HepG2 (cell line): ENCODE results near the gene EIF4A3. TPM values are rescaled to one million over a fixed set of nuclear protein-coding genes. Genes with fewer than 3 reads are reported as not detected.

ENCODE experiments used
- CBX5 ChIP-seq: sonication (generic); formaldehyde crosslinking; IDR thresholded peaks from 2 replicates; pipeline ENCODE4 v1.4.0; 2020; ENCODE audit warnings: missing genetic modification reagents, borderline replicate concordance
- ERF ChIP-seq: IDR thresholded peaks from 2 replicates; pipeline ENCODE4 v1.6.1; 2018; ENCODE audit warnings: missing biosample characterization, missing genetic modification reagents
- HCFC1 ChIP-seq: fragments of 150-350 bp; IDR thresholded peaks from 2 replicates; pipeline ENCODE4 v1.6.1; 2014; ENCODE audit warnings: low read depth, low read length
- JDP2 ChIP-seq: sonication (generic); formaldehyde crosslinking; IDR thresholded peaks from 2 replicates; pipeline ENCODE4 v1.8.1; 2022; ENCODE audit warnings: missing genetic modification reagents, borderline replicate concordance
- JUNB ChIP-seq: sonication (generic); formaldehyde crosslinking; IDR thresholded peaks from 2 replicates; pipeline ENCODE4 v1.8.0; 2022; ENCODE audit warnings: missing genetic modification reagents, mild to moderate bottlenecking, borderline replicate concordance
- TBP ChIP-seq: sonication (generic); formaldehyde crosslinking; IDR thresholded peaks from 2 replicates; pipeline ENCODE4 v1.5.0; 2020; ENCODE audit warnings: missing genetic modification reagents
- U2AF1 ChIP-seq: fragments of 200-400 bp; formaldehyde crosslinking; optimal IDR thresholded peaks from 2 replicates; pipeline ENCODE3; 2017; ENCODE audit warnings: mild to moderate bottlenecking, low read depth, low read length
- ZNF136 ChIP-seq: sonication (generic); formaldehyde crosslinking; IDR thresholded peaks from 2 replicates; pipeline ENCODE4 v1.8.1; 2022; ENCODE audit warnings: low read depth, mild to moderate bottlenecking, moderate library complexity, missing genetic modification reagents
- ZSCAN21 ChIP-seq: sonication (generic); formaldehyde crosslinking; IDR thresholded peaks from 2 replicates; pipeline ENCODE4 v1.8.0; 2022; ENCODE audit warnings: mild to moderate bottlenecking, missing genetic modification reagents, moderate library complexity, borderline replicate concordance
- polyA plus RNA-seq, 8 experiments: library from polyadenylated mRNA; depleted of rRNA in 3 of 8; stranded (reverse) in 7 of 8; unstranded in 1 of 8; fragments of >200 nt; fragmentation: Illumina TruSeq in 4 of 8; extraction: Trizol in 4 of 8; gene quantifications; 2 replicates each; pipeline versions ENCODE4 v1.2.1 to v1.2.3, GENCODE V29; 2011 to 2016; ENCODE audit warnings: low read depth in 4 of 8, missing spikeins in 1 of 8, mixed read lengths in 1 of 8; ENCODE audit not compliant: insufficient read depth in 1 of 8
- total RNA-seq, 5 experiments: library from RNA; depleted of rRNA; stranded (reverse); fragments of >200 nt; fragmentation: Illumina TruSeq; extraction: Trizol; gene quantifications; 2 replicates each; pipeline ENCODE4 v1.2.3, GENCODE V29; 2016; ENCODE audit warnings: low read depth in 1 of 5
- TF ChIP-seq, protein P1 (sequence below): sonication (generic); formaldehyde crosslinking; conservative IDR thresholded peaks from 2 replicates; pipeline ENCODE4 v1.8.0; 2022; ENCODE audit warnings: mild to moderate bottlenecking, moderate library complexity, missing genetic modification reagents
- TF ChIP-seq, protein P2 (sequence below): sonication (generic); formaldehyde crosslinking; IDR thresholded peaks from 2 replicates; pipeline ENCODE4 v1.4.0; 2020; ENCODE audit warnings: mild to moderate bottlenecking, low read depth, missing genetic modification reagents
- TF ChIP-seq, protein P3 (sequence below): sonication (generic); formaldehyde crosslinking; IDR thresholded peaks from 2 replicates; pipeline ENCODE4 v1.4.0; 2020; ENCODE audit warnings: mild to moderate bottlenecking, missing genetic modification reagents
- TF ChIP-seq, protein P4 (sequence below): sonication (generic); formaldehyde crosslinking; IDR thresholded peaks from 2 replicates; pipeline ENCODE4 v1.4.0; 2020; ENCODE audit warnings: mild to moderate bottlenecking, low read depth, missing genetic modification reagents
- TF ChIP-seq, protein P5 (sequence below): sonication (generic); formaldehyde crosslinking; IDR thresholded peaks from 2 replicates; pipeline ENCODE4 v1.4.0; 2020; ENCODE audit warnings: missing genetic modification reagents

The EIF4A3 gene
- total and polyA plus RNA-seq, 2 of the 13 experiments (the other 11 are each of a cell fraction or from before 2014, with no cell fraction given): 145 to 187 TPM

DNA sequence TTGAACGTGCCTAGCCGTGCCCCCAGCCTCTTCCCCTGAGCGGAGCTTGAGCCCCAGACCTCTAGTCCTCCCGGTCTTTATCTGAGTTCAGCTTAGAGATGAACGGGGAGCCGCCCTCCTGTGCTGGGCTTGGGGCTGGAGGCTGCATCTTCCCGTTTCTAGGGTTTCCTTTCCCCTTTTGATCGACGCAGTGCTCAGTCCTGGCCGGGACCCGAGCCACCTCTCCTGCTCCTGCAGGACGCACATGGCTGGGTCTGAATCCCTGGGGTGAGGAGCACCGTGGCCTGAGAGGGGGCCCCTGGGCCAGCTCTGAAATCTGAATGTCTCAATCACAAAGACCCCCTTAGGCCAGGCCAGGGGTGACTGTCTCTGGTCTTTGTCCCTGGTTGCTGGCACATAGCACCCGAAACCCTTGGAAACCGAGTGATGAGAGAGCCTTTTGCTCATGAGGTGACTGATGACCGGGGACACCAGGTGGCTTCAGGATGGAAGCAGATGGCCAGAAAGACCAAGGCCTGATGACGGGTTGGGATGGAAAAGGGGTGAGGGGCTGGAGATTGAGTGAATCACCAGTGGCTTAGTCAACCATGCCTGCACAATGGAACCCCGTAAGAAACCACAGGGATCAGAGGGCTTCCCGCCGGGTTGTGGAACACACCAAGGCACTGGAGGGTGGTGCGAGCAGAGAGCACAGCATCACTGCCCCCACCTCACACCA lies 44.8 kb downstream of the EIF4A3 start (continued):
- TF ChIP-seq, protein P1, sequence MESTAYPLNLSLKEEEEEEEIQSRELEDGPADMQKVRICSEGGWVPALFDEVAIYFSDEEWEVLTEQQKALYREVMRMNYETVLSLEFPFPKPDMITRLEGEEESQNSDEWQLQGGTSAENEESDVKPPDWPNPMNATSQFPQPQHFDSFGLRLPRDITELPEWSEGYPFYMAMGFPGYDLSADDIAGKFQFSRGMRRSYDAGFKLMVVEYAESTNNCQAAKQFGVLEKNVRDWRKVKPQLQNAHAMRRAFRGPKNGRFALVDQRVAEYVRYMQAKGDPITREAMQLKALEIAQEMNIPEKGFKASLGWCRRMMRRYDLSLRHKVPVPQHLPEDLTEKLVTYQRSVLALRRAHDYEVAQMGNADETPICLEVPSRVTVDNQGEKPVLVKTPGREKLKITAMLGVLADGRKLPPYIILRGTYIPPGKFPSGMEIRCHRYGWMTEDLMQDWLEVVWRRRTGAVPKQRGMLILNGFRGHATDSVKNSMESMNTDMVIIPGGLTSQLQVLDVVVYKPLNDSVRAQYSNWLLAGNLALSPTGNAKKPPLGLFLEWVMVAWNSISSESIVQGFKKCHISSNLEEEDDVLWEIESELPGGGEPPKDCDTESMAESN (CRISPR knock-in tag): no peak
- TF ChIP-seq, protein P2, sequence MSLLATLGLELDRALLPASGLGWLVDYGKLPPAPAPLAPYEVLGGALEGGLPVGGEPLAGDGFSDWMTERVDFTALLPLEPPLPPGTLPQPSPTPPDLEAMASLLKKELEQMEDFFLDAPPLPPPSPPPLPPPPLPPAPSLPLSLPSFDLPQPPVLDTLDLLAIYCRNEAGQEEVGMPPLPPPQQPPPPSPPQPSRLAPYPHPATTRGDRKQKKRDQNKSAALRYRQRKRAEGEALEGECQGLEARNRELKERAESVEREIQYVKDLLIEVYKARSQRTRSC: no peak
- TF ChIP-seq, protein P3, sequence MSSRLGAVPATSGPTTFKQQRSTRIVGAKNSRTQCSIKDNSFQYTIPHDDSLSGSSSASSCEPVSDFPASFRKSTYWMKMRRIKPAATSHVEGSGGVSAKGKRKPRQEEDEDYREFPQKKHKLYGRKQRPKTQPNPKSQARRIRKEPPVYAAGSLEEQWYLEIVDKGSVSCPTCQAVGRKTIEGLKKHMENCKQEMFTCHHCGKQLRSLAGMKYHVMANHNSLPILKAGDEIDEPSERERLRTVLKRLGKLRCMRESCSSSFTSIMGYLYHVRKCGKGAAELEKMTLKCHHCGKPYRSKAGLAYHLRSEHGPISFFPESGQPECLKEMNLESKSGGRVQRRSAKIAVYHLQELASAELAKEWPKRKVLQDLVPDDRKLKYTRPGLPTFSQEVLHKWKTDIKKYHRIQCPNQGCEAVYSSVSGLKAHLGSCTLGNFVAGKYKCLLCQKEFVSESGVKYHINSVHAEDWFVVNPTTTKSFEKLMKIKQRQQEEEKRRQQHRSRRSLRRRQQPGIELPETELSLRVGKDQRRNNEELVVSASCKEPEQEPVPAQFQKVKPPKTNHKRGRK (CRISPR knock-in tag): no peak
- TF ChIP-seq, protein P4, sequence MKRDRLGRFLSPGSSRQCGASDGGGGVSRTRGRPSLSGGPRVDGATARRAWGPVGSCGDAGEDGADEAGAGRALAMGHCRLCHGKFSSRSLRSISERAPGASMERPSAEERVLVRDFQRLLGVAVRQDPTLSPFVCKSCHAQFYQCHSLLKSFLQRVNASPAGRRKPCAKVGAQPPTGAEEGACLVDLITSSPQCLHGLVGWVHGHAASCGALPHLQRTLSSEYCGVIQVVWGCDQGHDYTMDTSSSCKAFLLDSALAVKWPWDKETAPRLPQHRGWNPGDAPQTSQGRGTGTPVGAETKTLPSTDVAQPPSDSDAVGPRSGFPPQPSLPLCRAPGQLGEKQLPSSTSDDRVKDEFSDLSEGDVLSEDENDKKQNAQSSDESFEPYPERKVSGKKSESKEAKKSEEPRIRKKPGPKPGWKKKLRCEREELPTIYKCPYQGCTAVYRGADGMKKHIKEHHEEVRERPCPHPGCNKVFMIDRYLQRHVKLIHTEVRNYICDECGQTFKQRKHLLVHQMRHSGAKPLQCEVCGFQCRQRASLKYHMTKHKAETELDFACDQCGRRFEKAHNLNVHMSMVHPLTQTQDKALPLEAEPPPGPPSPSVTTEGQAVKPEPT (CRISPR knock-in tag): 0 out of 2 replicates have a peak, but pooled peaks have one; percentile 4
- TF ChIP-seq HCFC1 (no peak), ZNF136 (CRISPR knock-in tag) (no peak), U2AF1 (no peak), ZSCAN21 (CRISPR knock-in tag) (no peak), JDP2 (CRISPR knock-in tag) (no peak), CBX5 (CRISPR knock-in tag) (no peak), ERF (no peak; the same call in 1 of the 2 replicates), JUNB (no peak), TBP (no peak)
- TF ChIP-seq, protein P5, sequence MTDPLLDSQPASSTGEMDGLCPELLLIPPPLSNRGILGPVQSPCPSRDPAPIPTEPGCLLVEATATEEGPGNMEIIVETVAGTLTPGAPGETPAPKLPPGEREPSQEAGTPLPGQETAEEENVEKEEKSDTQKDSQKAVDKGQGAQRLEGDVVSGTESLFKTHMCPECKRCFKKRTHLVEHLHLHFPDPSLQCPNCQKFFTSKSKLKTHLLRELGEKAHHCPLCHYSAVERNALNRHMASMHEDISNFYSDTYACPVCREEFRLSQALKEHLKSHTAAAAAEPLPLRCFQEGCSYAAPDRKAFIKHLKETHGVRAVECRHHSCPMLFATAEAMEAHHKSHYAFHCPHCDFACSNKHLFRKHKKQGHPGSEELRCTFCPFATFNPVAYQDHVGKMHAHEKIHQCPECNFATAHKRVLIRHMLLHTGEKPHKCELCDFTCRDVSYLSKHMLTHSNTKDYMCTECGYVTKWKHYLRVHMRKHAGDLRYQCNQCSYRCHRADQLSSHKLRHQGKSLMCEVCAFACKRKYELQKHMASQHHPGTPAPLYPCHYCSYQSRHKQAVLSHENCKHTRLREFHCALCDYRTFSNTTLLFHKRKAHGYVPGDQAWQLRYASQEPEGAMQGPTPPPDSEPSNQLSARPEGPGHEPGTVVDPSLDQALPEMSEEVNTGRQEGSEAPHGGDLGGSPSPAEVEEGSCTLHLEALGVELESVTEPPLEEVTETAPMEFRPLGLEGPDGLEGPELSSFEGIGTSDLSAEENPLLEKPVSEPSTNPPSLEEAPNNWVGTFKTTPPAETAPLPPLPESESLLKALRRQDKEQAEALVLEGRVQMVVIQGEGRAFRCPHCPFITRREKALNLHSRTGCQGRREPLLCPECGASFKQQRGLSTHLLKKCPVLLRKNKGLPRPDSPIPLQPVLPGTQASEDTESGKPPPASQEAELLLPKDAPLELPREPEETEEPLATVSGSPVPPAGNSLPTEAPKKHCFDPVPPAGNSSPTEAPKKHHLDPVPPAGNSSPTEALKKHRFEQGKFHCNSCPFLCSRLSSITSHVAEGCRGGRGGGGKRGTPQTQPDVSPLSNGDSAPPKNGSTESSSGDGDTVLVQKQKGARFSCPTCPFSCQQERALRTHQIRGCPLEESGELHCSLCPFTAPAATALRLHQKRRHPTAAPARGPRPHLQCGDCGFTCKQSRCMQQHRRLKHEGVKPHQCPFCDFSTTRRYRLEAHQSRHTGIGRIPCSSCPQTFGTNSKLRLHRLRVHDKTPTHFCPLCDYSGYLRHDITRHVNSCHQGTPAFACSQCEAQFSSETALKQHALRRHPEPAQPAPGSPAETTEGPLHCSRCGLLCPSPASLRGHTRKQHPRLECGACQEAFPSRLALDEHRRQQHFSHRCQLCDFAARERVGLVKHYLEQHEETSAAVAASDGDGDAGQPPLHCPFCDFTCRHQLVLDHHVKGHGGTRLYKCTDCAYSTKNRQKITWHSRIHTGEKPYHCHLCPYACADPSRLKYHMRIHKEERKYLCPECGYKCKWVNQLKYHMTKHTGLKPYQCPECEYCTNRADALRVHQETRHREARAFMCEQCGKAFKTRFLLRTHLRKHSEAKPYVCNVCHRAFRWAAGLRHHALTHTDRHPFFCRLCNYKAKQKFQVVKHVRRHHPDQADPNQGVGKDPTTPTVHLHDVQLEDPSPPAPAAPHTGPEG (CRISPR knock-in tag): no peak
